H1 (cell line): ENCODE measurements around the gene PLEKHM1.
"Not testable (repeated sequence)": the region's sequence is repeated elsewhere in the genome, so short reads cannot be mapped to it uniquely, and the experiment has no call there.

Experiments used
- BACH1 ChIP-seq: IDR thresholded peaks from 2 replicates; pipeline ENCODE4 v1.6.1; 2012; ENCODE audit warnings: low read length, improper control_type of control experiment
- CHD1 ChIP-seq: IDR thresholded peaks from 2 replicates; pipeline ENCODE4 v1.6.1; 2012; ENCODE audit warnings: low read depth, low read length, improper control_type of control experiment
- EP300 ChIP-seq, 2 experiments: IDR thresholded peaks; 1 replicate in 1 of 2; 2 replicates in 1 of 2; pipeline ENCODE4 v1.6.1; 2011 to 2012; ENCODE audit warnings: low read depth in 2 of 2, low read length in 2 of 2, mild to moderate bottlenecking in 2 of 2, borderline replicate concordance in 1 of 2, inconsistent platforms in 1 of 2, moderate library complexity in 1 of 2
- EZH2 ChIP-seq: fragments of 200-600 bp; sonication (generic); IDR thresholded peaks from 2 replicates; pipeline ENCODE4 v1.7.1; 2012; ENCODE audit warnings: low read depth, mild to moderate bottlenecking, moderate library complexity, low read length, inconsistent platforms; ENCODE audit not compliant: severe bottlenecking
- JUND ChIP-seq: IDR thresholded peaks from 2 replicates; pipeline ENCODE4 v1.6.1; 2011; ENCODE audit warnings: mild to moderate bottlenecking, improper control_type of control experiment, low read length
- POLR2A ChIP-seq, 2 experiments: IDR thresholded peaks; 1 replicate in 1 of 2; 2 replicates in 1 of 2; pipeline ENCODE4 v1.6.1; 2011; ENCODE audit warnings: low read depth in 2 of 2, low read length in 2 of 2, mild to moderate bottlenecking in 2 of 2; ENCODE audit errors: control extremely low read depth in 1 of 2
- SP2 ChIP-seq: IDR thresholded peaks from 2 replicates; pipeline ENCODE4 v1.6.1; 2012; ENCODE audit warnings: mild to moderate bottlenecking, low read length, inconsistent platforms
- TAF1 ChIP-seq: IDR thresholded peaks from 2 replicates; pipeline ENCODE4 v1.6.1; 2011; ENCODE audit warnings: mild to moderate bottlenecking, low read depth, low read length
- YY1 ChIP-seq: IDR thresholded peaks from 2 replicates; pipeline ENCODE4 v1.6.1; 2011; ENCODE audit warnings: low read depth, mild to moderate bottlenecking, low read length
- TF ChIP-seq, protein P1 (sequence below), 3 experiments: IDR thresholded peaks; 1 replicate in 2 of 3; 2 replicates in 1 of 3; pipeline versions ENCODE4 v1.5.1 to v1.6.1; 2011; ENCODE audit warnings: low read length in 3 of 3, mild to moderate bottlenecking in 3 of 3, inconsistent platforms in 2 of 3, low read depth in 1 of 3, moderate library complexity in 1 of 3; ENCODE audit not compliant: insufficient read depth in 1 of 3; ENCODE audit errors: control extremely low read depth in 1 of 3
- TF ChIP-seq, protein P2 (sequence below): IDR thresholded peaks from 2 replicates; pipeline ENCODE4 v1.6.1; 2011; ENCODE audit warnings: low read length, improper control_type of control experiment
- TF ChIP-seq, protein P3 (sequence below): IDR thresholded peaks from 2 replicates; pipeline ENCODE4 v1.6.1; 2012; ENCODE audit warnings: inconsistent platforms

DNA sequence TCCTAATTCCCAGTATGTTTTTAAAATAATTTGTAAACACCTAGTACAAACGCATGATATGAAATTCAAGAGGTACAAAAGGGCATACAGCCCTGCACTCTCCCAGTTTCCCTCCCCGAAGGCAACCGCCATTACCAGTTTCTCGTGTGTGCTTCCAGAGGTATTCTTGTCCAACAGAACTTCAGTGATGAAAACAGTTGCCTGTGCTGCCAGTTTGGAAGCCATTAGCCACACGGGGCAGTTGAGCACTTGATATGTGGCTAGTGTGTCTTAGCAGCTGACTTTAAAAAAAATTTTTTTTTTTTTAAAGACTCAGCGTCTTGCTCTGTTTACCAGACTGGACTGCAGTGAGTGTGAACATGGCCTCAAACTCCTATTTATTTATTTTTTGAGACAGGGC lies 7.9 kb upstream of the PLEKHM1 start:
- TF ChIP-seq EP300 (IDR thresholded peaks at IDR 0.05; ENCODE audit: borderline replicate concordance in 1 of 2, low read depth in 2 of 2, low read length in 2 of 2); BACH1; POLR2A (IDR thresholded peaks at IDR 0.05; ENCODE audit: control extremely low read depth in 1 of 2, low read depth in 2 of 2, low read length in 2 of 2); SP2; EZH2; YY1; JUND; TAF1; CHD1: not testable (repeated sequence)
- TF ChIP-seq, protein P1, sequence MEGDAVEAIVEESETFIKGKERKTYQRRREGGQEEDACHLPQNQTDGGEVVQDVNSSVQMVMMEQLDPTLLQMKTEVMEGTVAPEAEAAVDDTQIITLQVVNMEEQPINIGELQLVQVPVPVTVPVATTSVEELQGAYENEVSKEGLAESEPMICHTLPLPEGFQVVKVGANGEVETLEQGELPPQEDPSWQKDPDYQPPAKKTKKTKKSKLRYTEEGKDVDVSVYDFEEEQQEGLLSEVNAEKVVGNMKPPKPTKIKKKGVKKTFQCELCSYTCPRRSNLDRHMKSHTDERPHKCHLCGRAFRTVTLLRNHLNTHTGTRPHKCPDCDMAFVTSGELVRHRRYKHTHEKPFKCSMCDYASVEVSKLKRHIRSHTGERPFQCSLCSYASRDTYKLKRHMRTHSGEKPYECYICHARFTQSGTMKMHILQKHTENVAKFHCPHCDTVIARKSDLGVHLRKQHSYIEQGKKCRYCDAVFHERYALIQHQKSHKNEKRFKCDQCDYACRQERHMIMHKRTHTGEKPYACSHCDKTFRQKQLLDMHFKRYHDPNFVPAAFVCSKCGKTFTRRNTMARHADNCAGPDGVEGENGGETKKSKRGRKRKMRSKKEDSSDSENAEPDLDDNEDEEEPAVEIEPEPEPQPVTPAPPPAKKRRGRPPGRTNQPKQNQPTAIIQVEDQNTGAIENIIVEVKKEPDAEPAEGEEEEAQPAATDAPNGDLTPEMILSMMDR (IDR thresholded peaks at IDR 0.05; ENCODE audit: control extremely low read depth in 1 of 3, insufficient read depth in 1 of 3, low read depth in 1 of 3, low read length in 3 of 3) = not testable (repeated sequence)
- TF ChIP-seq, protein P2, sequence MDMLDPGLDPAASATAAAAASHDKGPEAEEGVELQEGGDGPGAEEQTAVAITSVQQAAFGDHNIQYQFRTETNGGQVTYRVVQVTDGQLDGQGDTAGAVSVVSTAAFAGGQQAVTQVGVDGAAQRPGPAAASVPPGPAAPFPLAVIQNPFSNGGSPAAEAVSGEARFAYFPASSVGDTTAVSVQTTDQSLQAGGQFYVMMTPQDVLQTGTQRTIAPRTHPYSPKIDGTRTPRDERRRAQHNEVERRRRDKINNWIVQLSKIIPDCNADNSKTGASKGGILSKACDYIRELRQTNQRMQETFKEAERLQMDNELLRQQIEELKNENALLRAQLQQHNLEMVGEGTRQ = not testable (repeated sequence)
- TF ChIP-seq, protein P3, sequence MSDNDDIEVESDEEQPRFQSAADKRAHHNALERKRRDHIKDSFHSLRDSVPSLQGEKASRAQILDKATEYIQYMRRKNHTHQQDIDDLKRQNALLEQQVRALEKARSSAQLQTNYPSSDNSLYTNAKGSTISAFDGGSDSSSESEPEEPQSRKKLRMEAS = not testable (repeated sequence)
